Stromal cell of bone marrow (primary cell): ENCODE measurements around the gene DOK7.

ENCODE experiments used
- DNase-seq: peaks from one replicate; pipeline ENCODE4 v3.0.0-alpha.2; 2012; ENCODE audit warnings: low read depth

Gene DOK7

DNA sequence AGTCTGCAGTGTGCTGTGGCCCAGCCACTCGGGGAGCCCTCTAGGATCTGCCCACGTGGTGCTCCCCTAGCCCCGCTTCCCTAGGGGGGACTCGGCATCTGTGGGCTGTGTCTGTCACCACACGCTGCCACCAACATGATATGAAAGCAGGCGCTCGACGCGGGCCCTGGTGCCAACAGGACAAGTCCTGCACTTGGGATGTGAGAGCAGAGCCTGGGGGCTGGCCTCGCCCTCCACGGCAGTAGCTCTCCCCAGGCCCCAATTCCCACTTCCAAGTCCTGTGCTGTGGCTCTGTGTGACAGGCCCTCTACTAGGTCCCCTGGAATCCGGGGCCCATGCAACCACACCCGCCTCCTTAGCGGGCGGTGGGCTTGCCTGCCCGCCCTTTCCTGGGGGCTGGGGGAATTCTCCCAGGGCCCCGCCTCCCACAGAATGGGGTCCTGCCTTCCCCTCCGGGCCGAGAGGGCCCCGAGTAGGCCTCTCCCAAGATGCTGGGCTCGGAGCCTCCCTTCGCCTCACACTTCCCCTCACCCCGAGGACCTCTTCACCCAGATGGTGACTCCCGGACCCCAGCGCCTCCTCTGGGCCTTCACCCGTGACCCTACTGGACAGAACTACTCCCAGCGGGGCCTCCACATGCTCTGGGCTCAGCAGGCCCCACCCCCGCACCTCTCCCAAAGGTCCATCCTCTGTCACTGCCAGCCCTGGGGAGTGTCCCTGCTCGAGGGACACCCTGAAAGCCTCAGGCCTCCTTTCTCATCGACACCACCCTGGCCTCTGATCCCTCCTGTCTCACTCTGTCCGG lies 57.9 kb downstream of the DOK7 start:
- DNase-seq, result no peak

DNA sequence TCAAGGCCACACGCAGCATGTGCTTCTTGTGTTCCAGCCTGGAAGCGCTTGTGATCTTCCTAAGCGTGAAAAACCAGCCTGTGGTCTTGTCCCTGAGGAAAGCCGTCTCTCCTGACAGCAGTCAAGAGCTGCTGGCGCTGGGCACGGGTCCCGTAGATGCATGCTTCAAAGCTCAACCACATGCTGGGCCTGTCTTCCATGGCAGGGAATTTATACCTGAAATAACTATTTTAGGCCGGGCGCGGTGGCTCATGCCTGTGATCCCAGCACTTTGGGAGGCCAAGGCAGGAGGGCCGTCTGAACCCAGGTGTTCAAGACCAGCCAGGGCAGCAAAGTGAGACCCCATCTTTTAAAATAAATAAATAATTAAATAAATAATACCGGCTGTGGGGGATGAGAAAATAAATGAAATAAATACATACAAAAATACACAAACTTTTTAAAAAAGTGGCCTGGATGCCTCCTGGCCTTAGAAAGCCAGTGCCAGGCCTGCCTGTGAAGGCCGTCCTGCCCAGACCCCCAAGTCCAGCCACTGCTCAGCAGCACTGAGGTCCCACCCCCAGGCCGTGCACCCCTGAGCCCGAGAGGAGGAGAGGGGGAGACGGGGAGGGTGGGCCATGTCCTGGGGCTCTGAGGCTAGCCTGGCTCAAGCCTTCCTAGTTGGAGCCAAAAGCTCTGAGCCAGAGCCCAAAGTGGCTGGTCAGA lies 58.7 kb downstream of the DOK7 start:
- no peak for DNase-seq

DNA sequence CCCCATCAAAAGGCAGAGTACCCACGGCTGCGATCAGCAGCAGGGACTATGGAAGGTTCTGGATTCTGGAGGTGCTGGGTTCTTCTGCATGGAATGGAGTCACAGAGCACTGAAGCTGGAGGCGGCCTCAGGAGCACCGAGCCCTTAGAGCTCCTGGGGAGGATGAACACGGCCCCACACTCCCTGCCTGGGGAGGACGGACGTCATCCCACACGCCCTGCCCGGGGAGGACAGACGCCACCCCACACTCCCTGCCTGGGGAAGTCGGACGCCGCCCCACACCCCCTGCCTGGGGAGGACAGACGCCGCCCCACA lies 59.2 kb downstream of the DOK7 start:
- DNase-seq, result no peak

DNA sequence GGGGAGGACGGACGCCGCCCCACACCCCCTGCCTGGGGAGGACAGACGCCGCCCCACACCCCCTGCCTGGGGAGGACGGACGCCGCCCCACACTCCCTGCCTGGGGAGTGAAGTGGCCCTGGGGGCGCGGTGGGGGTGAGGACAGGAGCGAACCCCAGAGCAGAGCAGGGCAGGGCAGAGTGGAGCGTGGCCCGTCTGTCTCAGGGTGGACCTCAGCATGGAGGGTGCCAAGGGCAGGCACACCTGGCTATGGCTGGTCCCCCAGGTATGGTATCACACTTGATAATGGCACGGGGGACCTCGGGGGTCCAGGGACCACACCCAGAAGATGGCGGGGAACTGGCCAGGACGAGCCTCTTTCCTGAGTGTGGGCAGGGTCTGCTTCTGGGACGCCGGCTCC lies 59.5 kb downstream of the DOK7 start:
- no peak for DNase-seq

DNA sequence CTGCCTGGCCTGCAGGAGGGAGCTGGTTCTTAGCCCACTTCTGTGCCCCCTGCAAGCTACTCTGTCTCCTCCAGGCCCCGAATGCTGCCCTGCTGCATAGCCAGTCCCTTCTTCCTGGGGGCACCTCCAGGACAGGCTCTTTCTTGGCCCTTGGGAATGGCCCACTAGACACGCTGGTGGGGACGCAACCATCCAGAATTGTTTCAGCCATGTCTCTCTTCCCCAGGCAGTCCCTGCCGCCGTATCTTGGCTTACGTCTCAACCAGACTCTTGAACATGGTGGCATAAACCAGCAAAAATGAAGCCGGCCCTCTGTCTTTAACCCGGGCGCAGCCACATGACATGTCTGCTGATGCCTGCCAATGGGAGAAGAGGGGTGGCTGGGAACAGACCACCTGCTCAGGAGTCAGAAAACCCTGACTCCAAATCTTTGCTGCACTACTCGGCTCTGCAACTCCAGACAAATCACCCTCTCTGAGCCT lies 60.1 kb downstream of the DOK7 start:
- no peak for DNase-seq

DNA sequence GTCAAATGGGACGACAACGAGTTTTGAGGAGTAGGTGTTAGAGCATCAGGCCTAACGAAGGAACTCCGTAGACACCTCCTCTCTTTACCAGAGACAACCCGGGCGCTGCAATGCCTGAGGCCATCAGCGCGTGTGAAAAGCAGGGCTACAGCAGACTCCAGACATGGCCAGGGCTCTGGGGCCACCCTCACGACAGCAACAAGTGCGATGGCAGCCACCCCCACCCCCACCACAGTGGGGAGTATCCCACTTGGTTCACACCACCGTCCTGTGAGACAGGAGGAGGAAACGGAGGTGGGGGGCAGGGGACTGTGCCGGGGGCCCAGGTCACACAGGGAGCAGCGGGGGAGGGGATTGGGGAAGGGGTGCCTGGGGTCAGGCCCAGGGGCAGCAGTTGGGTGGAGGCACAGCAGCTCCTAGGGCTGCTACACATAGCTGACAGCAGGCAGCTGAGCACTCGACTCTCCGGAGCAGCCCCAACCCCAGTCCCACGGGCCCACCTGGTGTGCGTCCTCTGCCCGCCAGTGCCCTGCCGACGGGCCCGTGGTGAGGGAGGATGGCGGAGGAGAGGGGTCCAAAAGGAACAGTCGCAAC lies 60.6 kb downstream of the DOK7 start:
- no peak for DNase-seq

DNA sequence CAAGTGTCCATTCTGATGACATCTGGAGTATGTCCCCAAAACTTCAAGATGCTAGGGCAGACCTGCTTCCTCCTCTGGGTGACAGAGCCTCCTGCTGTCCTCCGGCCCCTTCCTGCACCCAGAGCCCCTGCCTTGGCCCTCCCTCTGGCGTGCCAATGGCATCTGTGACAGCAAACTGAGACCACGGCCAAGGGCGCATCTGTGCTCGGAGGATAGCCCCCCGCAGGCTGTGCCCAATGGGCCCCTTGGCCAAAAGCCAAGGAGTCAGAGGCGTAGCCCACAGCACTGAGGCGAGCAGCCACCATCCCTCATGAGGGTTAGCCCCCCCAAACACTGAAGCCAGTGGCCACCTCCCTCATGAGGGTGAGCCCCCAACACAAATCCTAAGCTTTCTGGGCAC lies 61.2 kb downstream of the DOK7 start:
- no peak for DNase-seq

DNA sequence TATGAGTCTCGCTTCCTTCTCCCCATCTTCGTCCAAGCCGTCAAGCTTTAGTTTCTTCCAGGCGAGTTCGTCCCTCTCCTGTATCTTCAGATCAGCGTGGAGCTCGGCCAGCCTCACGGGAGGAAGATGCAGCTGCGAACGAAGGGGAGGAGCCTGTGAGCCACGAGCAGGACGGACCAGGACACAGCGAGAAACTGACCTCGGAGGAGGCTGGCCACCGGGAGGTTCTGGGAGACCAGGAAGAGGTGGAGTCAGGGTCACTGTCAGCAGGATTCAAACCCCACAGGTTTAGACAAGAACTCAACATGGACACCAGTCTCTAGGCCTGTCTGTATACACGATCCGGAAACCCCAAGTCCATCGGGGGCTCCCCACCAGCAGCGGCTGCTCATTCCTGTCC lies 61.8 kb downstream of the DOK7 start:
- no peak for DNase-seq

DNA sequence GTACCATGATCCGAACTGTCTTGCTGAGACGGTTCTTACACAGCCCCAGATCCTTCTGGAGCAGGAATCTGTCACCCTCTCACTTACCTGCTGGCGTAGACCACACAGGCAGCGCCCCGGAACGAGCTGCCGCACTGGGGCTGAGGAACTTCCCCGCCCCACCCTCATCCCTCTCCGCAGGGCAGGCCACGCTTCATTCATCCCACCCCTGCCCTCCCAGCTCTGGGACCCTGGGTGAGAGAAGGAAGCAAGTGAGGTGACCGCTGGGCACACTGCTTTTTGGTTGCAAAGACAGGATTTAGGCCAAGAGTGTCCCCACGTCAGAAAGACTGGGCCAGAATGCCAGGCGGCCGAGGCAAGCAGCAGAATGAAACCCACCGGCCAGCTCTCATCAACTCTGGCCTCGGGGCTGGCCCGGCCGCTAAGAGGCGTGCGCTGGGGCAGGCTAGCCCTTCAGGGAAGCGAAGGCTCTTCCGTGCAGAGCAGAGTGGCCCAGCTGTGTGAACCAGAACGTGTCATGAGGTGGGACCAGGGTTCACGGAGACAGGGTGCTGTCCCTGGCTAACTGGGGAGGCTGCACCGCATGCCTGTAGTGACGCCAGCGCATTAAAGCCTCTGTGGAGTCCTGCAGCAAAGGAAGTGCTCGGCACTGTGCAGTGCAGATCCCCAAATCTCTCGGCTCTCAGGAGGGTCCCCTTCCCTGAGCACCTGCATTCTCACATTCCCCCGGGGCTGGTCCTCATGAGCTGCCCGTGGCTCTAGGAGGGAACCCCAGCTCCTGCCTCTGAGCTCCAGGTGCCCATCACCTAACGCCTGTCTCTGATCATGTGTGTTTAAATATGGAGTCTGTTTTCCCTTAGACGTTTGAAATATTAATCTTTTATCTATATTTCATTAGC lies 62.7 kb downstream of the DOK7 start:
- no peak for DNase-seq

DNA sequence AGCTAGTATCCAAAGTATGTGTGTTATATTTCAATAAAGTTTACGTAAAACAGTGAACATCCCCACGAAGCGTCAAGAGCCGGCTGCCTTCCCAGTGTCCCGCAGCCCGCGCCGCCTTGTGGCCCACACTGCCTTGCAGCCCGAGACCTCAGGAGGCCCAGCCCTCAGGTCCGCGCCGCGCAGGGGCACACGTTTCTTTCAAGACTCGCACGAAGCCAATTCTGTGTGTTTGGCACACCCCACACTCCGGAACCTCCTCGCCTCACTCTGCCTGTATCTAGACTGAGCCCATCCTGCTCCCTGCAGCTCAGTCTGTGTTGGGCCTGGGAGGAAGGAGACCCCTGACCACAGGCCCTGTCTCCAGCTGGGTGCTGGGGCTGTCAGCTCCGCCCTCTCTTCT lies 63.4 kb downstream of the DOK7 start:
- DNase-seq, result no peak

DNA sequence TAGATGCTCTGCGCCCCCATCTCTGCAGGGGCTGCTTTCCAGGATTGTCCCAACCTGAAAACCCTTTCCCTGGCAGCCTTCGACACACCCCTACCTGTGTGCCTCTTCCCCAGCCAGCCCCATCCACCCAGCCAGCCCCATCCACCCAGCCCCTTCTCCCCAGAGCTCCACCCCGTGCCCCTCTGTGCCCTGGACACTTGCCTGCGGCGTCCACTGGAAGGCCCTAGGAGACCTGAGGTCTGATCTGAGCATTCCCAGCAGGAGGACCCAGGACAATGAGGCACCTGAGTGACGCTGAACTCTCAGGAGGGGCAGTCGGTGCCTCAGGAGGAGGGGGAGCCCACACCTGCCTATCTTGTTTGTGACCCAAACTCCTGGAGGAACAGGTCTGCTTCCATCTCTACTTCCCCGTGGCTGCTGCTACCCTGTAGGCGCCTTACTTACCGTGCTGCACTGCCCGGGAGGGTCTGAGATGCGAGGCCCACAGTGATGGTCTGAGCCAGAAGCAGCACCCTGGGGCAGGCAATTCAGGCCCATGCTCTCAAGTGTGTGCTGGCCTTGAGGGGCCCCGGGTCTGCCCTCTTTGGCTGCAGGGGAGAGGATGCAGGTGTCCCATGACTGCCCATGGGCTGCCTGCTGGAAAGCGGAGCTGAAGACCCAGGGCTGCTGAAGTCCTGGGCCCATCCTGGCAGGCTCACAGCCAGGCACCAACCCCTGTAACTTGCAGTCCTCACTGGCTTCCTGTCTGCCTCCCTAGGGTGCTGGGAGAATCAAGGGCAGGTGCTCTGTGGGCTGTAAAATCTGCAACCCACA lies 64.2 kb downstream of the DOK7 start:
- DNase-seq, result no peak

DNA sequence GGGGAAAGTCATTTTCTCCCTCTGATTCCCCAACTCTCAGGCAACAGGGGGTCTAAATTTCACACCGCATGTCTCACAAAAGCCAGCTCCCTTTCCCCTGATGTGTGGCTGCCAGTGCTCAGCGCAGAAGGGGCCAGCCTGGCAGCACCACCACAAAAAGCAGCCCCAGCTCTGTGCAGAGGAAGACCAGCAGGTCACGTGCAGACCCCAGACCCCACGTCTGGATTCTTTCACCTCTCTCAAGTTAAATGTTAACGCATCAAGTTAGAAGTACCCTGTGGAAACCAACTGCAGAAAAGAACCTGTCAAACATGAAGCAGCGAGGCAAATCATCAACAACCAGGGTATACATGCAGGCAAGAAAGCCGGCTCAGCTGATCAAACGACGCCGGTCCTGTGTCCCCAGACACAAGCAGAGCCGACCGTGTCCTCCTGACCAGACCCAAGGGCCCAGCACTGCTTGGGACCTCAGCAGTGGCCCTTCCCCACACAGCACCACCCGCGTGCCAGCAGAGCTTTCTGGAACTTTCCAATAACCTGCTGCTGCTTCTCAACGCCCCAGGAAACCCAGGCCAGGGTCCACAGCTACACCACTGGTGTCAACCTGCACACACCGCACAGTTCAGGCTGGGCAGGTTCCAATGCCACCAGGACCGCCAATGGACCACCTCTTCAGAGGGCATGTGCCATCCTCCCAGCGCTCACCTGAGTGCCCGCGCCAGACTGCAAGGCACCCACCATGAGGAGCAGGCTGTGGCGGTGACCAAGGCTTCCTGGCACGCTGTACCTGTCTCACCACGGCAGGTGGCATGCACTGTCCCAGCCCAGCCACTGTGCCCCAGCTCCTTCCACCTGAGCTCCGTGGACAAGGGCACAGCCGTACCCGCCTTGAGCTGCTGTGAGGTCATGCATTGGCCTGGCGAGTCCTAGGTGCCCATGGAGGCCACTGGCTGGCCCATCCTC lies 65.1 kb downstream of the DOK7 start:
- DNase-seq, result no peak

DNA sequence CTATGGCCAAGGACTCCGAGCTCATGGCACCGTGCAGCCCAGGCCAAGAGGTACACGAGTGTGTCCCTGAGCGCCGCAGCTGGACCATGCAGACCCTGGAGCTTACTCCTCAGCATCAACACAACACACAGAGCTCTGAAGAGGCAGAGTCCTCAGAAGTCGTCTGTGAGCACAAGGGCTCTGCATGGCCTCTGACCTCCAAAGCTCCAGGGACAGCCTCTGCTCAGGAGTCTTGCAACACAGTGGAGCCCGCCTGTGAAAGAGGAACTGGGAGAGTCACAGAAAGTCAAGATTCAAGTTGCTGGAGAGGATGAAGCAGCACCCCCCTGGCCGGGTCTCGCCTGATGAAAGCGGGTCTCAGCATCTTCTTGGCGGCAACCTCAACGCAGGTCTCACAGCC lies 66.3 kb downstream of the DOK7 start:
- no peak for DNase-seq

DNA sequence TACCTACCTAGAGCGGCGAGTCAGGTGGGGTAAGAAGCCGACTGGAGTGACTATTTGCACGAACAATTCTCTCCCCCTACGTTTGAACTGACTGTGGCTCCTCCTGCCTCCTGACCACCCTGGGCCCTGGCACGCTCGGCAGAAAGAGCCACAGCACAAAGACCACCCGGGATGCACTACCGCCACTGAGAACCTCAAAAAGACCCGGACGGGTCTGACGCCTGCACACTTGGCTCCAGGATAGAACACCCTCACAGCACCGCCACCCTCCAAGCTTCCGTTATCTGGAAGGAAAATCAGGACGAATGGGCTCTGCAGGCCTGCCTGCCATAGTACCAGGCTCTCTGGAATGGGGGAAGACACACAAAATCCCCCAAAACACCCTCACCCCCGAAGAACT lies 66.9 kb downstream of the DOK7 start:
- no peak for DNase-seq

DNA sequence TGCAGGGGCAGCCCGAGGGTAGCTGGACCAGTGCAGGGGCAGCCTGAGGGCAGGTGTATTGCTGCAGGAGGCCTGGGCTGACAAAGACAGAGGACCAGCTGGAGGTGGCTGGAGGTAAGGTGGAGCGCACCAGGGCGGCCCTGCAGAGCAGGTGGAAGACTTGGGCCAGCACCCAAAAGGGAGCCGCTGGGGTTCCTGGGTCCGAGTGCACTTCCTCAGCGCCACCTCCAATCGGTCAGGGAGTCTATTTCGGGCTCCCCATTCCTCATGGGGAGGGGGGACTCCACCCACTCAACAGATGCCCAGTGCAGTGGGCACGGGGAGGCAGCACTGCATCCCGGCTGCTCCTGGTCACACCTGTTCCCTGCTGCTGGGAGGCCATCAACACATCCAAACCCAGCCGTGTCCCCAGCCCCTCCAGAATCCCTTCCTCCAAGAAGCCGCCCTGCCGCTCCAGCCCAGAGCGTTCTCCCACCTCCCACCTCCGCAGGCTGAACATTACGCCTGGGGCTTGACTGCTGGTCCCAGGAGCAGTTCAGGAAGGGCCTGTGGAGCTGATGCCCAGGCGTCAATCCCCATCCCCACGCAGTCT lies 67.7 kb downstream of the DOK7 start:
- no peak for DNase-seq

DNA sequence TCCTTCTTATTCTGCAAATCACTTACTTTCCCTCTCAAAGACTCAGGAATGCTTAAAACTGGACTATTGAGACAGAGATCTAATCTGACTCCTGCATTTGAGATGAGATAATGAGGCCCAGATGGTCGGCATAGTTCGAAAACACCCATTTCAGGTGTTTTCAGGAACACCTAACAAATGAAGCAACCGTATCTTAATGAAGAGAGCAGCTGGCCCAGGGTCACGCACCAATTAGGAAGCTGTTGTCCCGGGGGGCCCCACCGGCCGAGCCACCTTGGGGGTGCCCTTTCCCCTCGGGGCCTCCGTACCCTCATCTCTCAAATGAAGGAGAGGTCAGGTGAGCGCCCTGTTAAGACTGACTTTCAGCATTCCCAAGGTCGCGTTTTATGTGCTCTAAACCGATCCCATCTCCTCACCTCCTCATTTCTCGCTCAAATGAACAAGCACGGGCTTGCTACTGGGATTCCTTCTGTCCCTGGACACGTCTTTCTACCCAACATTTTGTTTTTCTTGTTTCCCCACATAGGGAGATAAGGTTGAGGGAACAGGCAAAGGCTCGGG lies 68.3 kb downstream of the DOK7 start:
- DNase-seq, result no peak

DNA sequence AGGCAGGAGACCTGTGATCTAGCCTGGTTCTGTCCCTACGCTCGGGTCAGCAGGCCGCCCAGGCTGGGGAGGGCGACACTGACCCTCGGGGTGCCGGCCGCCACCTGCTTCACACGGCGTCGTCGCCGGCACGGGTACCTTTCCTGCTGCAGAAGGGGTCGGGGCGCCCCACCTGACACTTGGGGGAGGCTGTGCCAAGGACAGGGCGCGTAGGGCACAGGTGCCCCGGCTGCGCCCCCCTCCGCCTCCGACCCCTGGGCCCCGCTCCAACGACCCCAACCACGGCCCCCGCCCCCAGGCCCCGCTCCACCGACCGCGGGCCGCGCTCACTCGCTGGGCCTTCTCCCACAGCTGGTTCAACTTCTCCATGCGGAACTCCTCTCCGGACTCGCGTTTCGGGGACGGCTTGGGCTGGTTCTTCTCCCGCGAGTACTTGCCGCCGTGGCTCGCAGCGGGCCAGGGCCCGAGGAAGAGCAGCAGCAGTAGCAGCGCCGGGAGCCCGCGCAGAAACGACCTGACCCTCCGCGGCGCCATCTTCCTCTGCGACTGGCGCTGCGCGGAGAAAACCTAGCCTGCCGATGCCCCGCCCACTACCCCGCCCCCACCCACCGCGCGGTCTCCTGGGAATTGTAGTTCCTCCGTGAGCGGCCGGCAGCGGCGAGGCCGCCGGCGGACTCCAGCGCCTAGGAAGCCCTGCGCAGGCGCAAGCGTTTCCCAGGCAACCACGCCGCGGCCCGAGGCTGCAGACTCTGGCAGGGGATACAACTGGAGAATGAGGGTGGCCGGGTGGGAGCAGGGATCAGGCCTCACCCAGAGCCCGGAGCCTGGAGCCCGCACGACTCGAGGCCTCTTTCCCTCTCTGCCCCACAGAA lies 69.0 kb downstream of the DOK7 start, which contains the start of gene LRPAP1:
TSS of gene LRPAP1 (minus strand) at position 544 of the 872 bp plus-strand sequence. CDS start at position 534, 10 bp downstream.
- peak; percentile 72 for DNase-seq

DNA sequence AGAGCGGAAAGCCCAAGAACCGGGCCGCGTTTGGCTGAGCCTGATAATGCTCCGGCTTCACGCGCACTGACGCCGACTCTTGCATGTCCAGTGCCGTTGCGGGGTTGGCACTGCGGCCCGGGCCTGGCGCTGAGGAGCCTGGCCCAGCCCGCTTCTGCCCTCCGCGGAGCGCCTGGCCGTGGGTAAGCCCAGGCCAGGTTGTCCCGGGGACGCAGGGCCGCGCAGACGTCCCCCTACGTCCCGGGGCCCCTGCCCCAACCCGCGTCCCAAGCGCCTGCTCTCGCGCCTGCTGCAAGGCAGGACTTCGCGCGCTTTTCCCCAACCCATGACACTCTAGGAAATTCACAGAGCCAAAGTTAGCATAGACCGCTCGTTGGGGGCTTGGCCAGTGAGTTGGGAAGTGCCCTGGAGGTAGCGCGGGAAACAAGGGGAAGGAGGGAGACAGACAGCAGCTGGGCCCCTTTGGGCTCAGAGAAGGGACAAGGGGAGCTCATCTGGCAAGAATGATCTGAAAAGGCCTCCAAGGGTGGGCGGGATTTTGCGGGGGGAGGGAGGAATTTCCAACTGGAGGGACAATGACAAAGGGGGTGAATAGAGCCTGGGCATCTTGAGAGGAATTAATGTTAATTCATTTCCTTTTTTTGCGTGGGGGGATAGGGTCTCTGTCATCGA lies 69.8 kb downstream of the DOK7 start:
- DNase-seq, result no peak
